Activated T-cell treated with anti-CD3 and anti-CD28 coated beads for 48 hours (primary cell): Measurements from ENCODE around the gene CLDN5.

Experiments
- DNase-seq: peaks from one replicate; pipeline ENCODE4 v3.0.0-alpha.2; 2020; ENCODE audit warnings: low read depth

The CLDN5 gene, protein sequence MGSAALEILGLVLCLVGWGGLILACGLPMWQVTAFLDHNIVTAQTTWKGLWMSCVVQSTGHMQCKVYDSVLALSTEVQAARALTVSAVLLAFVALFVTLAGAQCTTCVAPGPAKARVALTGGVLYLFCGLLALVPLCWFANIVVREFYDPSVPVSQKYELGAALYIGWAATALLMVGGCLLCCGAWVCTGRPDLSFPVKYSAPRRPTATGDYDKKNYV

DNA sequence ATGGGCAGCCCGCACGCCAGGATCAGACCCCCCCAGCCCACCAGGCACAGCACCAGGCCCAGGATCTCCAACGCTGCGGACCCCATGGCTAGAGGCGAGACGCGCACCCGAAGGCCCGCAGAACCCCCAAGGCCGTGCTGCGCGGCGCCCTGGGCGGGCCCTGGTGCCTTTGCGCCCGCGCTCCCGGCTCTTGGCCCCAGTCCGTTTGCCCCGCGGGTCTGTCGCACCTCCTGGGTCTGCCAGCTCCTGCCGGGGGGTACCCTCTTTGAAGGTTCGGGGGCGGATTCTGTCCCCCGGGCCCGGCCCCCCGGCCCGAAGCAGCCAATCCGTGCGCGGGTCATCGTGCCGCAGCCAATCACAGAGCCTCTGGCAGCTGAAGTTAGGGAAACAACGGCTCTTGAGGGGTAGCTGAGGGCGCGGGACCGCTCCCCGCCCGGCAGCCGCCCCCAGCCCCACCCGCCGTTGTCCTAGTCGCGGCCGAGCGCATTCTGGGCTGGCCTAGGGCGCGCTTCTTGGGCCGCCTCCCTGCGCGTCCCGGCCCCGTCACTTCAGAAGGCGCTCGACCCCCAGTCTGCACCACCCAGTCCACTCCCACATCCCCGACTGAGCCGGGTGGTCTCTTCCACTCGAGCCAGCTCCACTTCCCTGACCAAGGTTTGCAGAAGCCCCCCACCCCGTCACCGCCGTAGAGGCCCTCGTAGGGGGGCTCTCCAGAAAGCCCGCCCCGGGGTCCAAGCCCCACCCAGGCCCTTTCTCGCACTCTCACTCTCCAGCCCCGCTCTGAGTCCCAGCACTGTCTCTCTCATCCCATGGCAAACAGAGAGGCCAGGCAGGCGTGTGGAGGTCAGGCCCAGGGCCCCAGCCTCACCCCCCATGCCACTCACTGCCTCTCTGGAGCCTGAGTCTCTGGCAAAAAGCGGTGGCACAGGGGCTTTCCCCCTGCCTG, at the start of gene CLDN5:
Gene CLDN5 (minus strand): TSS at position 241 of the 946 bp plus-strand sequence. CDS start 155 bp downstream, at position 86.
- DNase-seq: no peak

DNA sequence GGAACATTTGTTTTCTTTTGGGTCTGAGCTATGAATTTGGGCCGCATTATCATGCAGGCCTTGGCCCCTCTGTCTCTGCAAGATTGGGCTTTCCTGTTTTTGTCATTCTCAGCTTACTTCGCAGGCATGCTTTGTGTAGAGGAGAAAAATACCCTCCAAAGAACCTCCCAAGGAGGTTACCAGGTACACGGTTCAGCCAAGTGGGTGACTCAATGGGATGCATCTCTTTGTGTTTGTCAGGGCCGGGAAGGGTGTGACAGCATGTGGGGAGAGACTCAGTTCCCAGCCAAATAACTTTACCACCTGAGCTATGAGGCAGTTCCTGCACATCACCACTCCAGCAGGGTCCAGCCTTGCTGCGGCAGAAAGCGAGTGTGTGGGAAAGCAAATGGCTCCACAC, 47.8 kb upstream of the CLDN5 start:
- DNase-seq: no peak

DNA sequence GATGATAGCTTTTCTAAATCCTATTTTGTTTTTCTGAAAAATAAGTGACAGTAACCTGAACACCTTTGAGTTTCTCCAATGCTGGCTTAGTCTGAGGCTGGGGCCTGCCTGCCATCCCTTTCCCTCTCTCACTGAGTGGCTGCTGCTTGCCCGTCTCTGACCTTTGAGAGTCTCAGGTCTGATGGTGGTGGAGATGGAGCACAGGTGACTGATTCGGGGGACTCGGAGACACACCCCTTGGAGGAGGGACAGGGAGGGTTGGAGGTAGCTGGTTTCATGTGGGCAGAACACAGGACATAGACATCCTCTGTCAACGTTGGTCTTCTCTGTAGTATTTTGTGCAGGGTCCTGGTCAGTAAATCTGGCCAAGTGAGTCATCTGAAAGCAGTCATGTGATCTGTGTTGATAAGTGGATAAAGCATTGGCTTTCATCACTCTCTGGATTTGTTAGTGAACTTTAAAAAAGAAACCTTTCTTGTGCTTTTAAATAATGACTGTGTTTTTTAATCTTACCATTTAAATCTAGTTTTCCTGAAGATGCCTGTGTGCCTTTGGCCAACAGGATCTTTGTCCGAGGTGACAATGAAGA, 47.1 kb upstream of the CLDN5 start:
- DNase-seq: no peak

DNA sequence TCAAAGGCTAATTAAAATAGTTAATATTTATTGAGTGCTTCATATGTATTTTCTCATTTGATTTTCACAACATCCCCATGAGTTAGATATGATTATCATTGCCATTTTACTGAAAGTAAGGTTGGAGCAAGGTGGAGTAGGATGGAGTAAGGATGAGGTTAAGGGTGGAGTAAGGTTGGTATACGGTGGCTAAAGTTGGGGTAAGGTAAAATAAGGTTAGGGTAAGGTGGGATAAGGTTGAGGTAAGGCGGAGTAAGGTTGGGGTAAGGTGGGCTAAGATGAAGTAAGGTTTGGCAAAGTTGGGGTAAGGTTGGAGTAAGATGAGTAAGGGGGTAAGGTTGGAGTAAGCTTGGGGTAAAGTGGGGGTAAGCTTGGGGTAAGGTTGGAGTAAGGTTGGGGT, 45.8 kb upstream of the CLDN5 start:
- DNase-seq: no peak

DNA sequence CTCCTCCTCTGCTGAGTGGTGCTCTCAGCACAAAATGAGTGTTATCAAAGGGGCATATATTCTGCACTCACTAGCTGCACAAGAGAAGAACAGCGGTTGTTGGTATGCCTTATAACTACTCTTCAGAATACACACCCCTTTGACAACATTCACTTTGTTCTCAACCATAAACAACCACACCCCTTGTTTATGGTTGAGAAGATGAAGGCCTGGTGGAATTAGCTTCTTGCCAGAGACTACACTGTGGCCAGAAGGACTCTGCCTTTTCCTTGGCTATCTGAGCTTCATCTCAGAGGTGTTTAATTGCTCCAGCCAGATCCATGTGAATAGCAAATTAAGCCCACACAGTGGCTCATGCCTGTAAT, 45.0 kb upstream of the CLDN5 start:
- DNase-seq: no peak

DNA sequence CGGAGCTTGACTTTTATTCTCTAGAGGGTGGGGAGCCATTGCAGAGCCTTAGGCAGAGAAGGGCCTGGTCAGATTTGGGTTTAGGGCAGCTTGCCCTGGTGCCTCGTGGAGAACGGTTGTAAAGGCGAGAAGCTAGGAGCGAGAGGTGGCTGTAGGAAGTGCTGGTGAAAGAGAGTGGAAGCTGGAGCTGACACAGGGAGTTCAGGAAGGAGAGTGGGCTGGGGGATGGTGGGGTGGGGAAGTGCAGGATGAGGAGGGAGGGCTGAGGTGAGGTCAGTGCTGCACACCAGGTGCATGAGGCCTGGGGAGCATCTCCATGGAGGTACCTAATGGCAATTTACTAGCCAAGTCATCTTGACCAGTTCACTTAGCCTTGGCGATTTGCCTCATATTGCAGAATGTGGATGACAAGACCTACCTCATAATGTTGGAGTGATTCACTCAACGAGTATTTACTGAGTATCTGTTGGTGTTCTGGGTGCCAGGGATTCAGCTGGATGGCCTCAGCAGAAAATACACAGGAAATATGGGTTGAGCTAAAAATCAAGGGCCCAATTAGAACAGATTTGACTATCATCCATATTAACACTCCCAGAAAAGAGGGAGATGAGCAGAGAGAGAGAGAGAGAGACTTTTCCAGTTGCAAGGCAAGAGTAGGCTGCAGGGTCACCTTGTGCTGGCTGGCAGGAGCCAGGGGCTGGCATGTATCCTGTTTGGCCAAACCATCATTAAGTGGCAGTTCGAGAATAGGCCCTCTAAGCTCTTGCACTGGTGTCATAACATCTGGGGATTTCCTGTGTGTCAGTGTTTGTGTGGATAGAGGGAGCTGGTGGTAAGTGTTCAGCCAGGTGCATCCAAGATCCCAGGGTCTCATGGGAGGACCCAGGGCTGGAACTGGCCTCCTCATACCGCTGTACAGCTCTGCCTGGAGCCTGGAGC, 44.4 kb upstream of the CLDN5 start:
- DNase-seq: no peak

DNA sequence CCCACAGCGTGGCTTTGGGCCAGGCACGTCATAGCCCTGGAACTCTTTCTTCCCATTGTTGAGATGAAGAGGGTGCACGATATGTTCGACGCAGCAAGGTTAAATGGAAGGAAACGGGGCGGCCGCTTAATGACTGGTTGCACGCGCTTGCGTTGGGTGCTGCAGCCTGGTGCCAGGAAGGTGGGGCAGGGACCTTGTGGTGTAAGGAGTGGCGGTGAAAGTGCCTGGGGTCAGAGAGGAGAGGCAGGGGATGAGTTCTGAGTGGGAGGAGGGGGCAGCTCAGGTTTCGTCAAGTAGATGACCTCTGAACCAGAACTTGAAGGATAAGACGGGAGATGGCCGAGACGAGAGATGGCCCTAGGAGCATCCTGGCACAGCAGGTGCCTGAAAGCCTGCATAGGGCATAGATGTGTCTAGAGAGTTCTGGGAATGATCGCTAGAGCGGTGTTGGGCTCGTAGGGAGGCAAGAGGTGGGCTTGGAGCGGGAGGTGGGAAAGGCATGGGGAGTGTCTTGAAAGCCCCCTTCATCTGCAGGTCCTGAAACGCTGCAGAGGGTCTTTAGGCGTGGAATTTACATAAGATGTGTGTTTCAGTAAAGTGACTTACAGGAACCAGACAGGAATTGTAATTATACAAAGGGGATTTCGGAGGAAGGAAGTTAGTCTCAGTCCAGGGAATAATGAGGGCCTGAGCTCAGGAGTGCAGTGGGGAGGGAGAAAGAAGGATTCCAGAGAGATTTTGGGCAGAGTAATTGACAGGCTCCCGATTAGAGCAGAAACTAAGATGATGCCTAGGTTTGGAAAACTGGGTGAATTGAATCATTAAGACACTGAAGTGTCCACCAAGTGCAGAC, 43.2 kb upstream of the CLDN5 start:
- DNase-seq: no peak

DNA sequence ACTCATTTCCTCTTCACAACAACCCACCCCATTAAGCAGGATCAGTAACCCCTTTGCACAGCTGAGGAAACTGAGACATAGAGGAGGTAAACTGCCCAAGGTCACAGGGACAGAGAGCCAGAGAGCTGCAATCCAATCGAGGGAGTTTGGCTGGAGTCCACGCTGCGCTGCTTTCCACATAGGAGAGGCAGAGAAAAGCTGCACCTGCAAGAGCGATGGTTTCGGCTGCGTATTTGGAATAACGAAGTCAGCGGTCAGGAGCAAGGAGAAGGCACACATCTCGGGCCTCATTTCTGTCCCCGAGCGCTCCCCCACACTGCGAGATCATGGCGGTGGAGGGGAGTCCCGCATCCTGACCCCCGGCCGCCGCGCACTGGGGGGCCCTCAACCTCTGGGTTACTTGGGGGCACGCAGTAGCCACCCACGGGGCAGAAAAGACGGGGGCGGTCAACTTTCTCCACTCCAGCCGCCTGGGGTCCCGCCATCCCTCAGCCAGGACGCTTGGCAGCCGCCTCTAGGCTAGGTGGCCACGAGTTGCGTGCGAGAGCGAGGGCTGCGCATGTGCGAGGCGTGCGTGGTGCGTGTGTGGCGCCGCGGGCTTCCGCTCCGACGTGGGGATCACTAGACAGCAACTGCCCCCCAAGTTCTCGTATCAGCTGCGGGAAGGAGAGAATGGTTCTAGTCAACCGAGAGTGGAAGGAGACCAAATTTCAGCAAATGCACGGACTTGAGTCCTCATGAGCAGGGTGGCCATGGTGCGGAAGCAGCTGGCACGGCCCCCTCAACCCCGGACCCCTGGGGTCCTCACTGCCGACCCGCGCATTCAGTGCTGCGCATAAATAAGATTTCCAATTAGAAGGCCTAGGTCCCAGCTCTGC, 42.3 kb upstream of the CLDN5 start:
- DNase-seq: no peak

DNA sequence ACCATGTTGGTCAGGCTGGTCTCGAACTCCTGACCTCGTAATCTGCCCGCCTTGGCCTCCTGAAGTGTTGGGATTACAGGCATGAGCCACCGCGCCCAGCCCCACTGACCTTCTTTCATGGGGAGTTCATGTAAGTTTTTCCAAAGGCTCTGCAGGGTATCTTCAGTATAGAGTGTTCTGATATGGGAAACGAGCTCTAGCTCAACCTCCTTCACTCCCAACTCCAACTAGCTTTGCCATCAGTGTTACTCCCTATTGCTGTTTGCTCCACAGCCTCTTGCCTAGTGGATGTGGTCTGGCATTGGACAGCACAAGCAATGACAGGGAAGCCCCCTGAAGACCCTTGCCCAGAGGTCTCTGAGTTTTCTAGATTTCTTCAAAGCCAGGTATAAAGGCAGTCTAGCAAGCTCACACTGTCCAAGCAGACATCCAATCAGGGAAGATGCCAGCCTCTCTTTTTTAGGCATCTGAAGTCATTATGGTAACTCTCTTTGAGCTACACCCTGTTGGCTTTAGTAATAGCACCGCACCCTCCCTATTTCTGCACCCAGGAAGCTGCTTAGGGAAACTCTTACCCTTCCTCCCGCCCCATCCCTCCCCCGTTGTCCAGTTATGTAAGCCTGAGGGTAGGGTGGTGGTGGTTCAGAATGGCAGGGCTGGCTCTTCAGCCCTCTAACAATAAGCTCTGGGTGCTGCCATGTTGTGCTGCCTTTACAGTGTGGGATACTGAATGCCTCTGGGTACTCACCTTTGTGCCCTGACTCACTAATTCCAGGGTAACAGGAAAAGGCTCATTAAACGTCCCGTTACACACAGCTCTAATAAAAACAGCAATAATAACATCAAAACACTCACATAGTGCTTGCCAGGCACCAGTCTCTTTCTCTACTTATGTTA, 41.4 kb upstream of the CLDN5 start:
- no peak for DNase-seq

DNA sequence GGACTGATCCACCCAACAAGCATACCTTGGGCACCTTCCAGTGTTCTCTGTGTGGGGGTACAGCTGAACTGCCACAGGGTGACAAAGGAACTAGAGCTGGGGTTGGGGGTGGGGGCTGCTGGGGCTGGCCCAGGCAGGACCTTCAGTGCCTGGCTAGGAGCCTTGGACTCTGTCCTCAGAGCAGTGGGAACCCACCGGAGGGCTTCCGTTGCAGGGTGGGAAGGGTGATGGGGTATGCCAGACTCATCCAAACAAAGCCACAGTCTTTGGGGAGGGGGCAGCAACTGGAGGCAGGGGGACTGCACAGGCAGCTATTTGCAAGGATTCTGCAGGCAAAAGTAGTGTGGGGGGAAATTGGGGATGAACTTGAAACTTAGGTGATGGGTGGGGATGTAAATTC, 35.7 kb upstream of the CLDN5 start:
- DNase-seq: no peak

DNA sequence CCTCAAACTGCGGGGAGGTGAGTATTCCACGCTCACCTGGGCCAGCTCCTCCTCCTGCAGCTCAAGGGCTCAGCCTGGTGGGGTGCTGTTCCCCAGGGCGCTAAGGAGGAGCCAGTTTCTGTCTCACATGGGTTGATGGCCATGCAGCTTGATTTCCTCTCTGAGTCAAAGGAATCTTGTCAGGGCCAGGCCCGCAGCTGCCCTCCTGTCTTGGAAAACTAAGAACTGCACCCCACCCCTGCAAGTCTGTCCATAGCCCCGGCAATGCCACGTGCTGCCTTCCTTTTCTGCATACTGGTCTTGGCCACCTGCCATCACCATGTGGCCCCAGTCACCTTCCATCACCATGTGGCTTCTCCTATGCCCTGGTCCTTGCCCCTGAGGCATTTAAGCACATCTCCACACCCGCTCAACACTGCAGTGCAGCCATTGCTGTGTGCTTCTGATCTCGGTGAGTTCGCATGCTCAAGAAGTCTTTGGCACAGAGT, 35.2 kb upstream of the CLDN5 start:
- no peak for DNase-seq

DNA sequence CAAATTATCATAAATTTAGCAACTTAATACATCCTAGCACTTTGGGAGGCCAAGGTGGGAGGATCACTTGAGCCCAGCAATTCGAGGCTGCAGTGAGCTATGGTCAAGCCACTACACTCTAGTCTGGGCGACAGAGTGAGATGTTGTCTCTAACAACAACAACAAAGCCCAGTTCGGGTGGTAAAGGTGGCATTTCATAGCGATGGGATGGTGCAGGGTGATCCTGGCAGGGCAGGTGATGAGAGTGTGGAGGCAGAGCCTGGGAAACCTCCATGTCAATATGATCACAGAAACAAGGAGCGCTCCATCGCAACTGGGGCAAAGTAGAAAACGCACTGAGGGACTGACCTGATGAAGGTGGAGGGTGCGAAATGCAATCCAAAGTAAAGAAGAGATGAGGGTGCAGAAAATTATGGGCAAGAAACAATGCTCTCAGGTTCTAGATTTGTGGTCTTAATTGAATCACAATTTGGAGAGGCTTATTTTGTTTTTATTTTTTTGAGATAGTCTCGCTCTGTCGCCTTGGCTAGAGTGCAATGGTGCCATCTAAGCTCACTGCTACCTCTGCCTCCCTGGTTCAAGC, 32.8 kb upstream of the CLDN5 start:
- no peak for DNase-seq

DNA sequence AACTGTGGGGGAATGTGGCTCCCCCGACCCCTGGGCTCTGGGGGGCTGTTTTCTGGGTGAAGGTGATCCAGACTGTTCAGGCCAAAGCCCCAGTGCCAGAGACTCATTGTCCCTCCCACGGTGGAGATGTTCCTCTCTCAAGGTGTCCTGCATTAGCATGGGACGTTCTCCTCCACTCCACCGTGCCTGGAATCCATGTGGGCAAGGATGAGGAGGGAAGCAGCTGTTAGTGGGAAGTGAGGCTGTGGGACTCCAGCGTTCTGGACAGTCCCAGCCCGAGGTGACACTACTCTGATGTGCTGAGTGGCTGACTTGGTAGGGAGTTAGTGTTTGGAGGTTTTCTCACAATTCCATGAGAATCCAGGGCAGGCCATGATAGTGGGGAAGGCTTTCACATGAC, 31.4 kb upstream of the CLDN5 start:
- DNase-seq: no peak

DNA sequence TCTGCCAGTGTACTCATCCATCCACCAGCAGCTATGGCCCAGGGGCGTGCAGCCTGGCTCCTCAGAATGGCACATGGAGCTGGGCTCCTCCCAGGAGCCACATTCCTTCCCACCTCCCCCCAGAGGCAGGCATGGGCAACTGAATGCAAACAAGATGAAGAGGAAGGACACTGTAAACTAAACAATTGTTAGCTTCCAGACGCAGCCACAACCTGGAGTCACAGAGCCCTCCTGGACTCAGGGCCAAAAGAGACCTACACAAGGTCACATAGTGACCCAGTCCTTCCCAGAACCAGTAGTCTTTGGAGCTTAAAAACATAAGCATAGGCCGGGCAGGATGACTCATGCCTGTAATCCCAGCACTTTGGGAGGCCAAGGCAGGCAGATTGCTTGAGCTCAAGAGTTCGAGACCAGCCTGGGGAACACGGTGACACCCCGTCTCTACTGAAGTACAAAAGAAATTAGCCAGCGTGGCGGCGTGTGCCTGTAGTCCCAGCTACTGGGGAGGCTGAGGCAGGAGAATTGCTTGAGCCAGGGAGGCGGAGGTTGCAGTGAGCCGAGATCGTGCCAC, 30.7 kb upstream of the CLDN5 start:
- no peak for DNase-seq

DNA sequence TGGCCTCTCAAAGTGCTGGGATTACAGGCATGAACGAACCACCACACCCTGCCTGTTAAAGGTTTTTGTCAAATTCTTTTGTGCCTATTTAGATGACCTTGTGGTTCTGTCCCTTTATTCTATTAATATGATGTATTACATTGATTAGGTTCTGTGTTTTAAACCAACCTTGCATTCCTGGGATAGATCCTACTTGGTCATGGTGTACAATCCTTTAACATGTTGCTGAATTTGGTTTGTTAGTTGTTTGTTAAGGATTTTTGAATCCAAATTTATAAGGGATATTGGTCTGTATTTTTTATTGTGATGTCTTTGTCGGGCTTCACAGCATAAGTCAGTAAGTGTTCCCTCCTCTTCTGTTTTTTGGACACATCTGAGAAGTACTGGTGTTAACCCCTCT, 29.0 kb upstream of the CLDN5 start:
- DNase-seq: no peak

DNA sequence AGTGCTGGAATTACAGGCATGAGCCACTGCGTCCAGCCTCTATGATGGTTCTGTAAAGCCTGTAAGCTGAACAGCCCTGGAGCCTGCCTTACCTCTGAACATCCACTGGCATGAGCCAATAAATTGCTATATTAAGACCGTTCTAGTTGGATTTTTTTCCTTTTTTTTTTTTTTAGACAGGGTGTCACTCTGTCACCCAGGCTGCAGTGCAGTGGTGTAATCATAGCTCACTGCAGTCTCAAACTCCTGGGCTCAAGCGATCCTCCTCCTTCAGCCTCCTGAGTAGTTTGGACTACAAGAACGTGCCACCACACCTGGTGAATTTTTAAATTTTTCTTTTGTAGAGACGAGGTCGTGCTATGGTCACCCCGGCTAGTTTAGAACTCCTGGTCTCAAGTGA, 26.2 kb upstream of the CLDN5 start:
- DNase-seq: no peak

DNA sequence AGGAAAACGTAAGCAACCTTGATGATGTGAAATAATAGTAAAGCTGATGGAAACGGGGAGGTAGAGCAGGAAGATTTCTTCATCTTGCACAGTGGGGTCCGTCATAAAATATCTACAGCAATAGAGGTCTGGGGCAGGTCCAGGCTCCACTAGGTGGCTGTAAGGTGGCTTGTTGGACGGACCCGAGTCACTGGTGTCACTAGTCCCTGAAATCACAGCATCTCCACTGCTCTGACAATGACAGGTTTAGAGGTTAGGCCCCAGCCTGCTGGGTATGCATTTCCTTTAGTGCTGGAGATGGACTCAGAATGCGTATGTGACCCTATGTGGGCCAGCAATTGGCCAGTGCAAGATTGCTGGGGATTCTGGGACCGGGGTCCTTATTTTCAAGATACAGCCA, 25.2 kb upstream of the CLDN5 start:
- DNase-seq: no peak

DNA sequence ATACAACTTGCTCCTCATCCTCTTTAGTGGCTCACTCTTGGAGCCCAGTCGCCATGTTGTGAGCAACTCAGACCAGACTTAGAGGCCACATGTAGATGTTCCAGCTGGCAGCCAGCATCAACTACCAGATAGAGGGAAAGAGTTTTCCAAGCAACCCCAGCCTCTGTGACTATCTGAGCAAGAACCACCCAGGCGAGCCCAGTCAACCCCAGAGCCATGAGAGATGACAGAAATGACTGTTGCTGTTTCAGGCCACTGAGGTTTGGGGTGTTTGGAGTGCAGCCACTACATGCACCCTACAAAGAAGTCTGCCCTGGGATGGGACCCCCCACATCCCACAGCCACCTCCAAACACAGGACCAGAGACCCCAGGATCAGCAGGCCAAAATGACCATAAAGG, 24.8 kb upstream of the CLDN5 start:
- no peak for DNase-seq
